HG02981 (cell line): Measurements from ENCODE around the gene KNL1.
"Not testable (repeated sequence)": the region's sequence is repeated elsewhere in the genome, so short reads cannot be mapped to it uniquely, and the experiment has no call there.

Experiments used
- ATAC-seq: cut with Tn5 transposase; IDR thresholded peaks from one replicate; pipeline ENCODE4 v1.9.1; 2021; ENCODE audit warnings: mild to moderate bottlenecking, moderate library complexity; ENCODE audit not compliant: unreplicated experiment

The KNL1 gene

DNA sequence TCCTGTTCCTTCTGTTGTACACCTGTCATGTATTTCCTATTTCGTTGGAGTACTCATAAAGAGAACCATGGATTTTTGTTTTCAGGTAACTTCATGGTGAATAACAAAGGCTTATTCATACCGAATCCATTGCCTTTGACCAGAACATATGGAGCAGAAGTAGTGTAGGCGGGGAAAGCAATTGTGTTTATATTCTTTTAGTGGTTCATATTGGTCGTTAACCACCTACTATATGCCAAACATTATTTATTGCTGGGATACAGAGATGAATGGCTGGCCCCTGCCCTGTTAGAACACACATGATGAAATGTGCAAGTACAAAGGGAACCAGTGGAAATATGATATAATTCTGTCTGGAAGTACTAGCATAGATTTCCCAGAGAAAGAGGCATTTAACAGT lies 15.2 kb upstream of the KNL1 start:
- ATAC-seq = no peak

DNA sequence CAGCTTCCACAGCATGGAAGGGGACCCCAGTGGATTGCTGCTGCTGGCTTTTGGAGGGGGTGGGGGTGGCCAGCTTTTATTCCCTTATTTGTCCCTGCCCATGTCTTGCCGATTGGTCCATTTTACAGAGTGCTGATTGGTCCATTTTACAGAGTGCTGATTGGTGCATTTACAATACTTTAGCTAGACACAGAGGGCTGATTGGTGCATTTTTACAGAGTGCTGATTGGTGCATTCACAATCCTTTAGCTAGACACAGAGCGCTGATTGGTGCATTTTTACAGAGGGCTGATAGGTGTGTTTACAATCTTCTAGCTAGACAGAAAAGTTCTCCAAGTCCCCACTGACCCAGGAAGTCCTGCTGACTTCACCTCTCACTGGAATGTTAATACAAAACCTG lies 12.3 kb upstream of the KNL1 start:
- not testable (repeated sequence) for ATAC-seq

DNA sequence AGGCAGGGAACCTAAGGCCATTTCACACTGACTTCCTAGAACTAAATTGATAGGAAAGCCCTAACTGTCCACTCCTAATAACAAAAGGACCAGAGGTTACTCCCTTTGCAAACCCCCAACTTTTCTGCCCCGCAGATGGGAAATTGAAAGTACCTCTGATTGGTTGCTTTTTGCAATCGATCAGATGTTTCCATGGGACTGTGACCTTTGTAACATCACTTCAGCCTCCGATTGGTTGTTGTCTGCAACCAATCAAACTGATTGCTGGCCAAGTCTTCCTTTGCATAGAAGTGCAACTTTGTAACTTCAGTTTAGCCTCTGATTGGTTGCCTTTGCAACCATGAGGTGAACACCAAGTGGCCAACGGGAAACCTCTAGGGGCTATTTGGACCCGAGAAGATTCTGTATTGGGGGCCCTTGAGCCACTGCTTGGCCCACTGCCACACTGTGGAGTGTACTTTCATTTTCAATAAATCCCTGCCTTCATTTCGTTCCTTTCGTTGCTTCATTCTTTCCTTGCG lies 11.3 kb upstream of the KNL1 start:
- no peak for ATAC-seq

DNA sequence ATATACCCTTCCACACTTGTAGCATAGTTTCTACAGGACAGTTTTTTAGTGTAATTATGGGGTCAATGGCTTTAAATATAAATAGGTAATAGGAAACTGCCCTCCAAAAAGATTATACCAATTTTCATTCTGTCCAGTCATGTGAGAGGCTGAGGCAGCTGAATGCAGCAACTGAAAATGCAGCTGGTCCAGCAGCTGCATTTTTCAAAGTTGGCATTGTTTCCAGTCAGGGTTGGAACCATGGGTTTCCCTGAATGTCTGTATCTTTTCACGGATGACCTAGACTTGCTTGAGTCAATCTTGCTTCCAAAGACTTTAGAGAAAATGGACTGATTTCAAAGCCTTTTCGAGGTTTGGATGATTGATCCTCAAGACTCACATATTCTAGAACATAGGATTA lies 9.9 kb upstream of the KNL1 start:
- no peak for ATAC-seq

DNA sequence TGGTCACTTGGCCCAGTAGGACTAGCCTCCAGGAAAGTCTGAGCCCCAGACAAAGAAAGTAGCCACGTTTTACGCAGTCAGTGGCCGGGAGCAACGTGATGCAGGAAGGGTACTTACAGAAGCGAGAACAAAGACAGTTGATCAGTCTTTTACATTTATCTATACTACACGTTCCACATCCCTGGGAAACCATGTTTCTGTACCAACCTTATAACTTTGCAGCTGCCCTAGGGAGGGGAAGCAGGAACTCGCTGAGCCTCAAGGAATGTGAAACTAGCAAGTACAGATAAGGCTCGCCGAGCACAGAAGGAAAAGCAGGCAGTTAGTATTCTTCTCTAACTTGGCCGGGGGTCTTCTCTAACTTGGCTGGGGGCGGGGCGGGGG lies 3.4 kb upstream of the KNL1 start:
- no peak for ATAC-seq

DNA sequence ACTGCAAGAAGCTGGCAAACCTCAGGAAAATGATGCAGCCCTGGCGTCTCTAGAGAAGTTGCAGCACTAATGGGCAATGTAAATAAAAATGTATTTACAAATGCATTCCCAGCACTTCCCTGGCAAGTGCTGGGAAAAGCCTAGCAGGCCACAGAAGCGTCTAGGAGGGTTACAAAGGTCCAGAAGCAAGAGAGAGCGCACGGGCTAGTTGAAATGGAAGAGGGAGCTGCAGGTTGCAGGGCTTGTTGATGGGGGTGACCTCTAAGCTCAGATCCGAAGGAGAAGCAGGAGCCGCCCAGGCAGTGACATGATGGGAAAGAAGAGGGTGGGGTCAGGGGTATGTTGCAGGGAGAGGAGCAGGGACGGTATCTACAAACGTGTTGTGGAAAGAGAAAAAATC lies 2.7 kb upstream of the KNL1 start:
- no peak for ATAC-seq

DNA sequence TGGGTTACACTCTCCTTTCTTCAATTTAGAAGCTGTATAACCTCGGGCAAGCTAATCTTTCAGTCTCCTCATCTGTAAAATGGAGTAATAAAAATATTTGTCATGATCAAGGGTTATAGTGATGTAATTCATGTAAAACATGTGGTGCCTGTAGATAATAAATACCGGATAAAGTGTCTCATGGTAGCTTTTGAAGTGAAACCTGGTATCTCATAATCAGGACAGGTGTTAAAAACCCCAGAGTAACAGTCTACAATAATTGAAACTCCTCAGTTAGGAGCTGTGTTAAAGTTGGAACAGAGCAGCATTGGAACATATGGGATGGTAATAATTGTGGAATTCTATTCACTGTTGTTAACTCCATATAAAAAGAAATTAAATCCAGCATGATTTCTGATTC lies 884 bp upstream of the KNL1 start:
- ATAC-seq = no peak

DNA sequence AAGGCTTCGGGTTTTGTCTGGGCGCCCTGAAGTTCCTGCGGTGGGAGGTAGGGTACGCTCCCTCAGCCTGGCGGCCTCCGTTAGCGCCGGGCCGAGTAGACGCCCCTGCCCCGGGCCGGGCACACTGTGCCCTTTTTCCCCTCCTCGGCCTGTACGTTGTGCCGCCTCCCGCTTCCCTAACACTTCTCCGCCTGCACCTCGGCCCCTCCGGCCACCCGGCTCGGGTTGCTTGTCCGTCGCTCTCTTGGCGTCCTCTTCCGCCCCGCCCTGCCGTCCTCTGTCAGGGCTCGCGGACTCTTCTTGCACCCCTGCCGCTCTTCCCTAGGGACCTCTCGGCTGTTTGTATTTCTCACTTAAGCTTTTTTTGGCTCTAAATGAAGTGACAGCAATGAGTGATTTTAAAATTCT lies 384 bp downstream of the KNL1 start:
- ATAC-seq = peak; percentile 35

DNA sequence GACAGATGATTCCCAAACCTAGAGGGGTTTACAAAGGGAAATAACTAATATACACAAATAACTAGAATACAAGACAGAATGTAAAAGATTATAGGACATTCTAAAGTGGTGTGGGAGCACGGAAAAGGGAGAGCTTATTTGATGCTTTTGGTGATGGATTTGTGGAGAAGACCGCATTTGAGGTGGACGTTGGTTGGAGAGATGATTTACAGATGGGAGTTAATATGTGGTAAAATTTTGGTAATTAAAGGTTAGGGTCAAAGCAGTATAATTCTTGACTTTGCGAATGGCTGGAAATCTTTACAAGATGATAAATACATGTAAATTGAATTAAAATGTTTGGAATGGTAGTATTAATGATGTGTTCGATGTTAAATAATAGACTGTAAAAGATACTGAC lies 1.2 kb downstream of the KNL1 start:
- no peak for ATAC-seq

DNA sequence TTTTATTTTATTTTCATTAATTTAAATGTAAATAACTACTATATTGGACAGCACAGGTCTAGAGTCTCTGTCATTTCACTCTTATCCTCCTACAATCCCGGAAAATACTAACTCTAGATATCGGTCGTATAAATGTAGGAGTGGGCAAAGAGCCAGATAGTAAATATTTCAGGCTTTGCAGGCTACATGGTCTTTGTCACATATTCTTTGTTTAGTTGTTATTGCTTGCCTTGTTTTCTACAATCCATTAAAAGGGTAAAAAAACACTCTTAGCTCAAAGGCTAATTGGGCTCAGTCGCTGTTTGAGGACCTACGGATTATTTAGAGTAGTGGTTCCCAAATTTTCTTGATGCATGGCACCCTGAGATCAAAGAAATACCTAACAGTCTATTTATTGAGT lies 1.7 kb downstream of the KNL1 start:
- ATAC-seq = no peak

DNA sequence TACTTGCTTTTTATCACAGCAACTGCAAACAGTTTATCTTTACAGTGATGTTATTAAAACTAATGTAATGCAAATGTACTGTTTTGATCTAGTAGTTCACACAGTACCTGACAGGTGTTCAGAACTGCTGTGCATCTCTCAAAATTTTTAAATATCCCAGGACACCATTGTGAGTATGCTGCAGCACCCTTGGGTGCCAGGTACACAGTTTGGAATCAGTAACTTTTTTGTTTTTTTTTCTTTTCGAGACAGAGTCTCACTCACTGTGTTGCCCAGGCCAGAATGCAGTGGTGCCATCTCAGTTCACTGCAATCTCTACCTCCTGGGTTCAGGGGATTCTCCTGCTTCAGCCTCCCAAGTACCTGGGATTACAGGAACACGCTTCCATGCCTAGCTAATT lies 3.0 kb downstream of the KNL1 start:
- no peak for ATAC-seq

DNA sequence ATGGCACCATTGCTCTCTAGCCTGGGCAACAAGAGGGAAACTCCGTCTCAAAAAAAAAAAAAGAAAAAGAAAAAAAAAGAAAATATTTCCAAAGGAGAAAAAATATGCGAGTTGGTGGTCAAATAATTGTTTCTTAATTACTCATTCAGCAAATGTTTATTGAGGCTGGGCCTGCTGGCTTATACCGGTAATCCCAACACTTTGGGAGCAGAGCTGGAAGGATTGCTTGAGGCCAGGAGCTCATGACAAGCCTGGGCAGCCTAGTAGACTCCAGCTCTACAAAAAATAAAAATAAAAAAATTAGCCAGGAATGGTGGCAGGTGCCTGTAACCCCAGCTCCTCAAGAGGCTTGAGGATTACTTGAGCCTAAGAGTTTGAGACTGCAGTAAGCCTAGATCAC lies 4.1 kb downstream of the KNL1 start:
- no peak for ATAC-seq

DNA sequence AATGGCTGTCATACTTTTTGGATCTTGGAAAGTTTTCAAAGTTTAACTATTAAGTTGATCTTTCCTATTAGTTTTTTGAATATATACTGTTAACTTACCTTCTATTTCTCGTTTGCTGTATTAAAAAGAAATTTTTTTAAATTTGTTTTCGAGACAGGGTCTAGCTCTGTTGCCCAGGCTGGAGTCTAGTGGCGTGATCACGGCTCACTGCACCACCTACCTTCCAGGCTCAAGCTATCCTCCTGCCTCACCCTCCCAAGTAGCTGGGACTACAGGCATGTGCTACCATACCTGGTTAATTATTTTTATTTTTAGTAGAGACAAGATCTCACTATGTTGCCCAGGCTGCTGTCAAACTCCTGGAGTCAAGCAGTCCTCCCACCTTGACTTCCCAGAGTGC lies 4.6 kb downstream of the KNL1 start:
- no peak for ATAC-seq

DNA sequence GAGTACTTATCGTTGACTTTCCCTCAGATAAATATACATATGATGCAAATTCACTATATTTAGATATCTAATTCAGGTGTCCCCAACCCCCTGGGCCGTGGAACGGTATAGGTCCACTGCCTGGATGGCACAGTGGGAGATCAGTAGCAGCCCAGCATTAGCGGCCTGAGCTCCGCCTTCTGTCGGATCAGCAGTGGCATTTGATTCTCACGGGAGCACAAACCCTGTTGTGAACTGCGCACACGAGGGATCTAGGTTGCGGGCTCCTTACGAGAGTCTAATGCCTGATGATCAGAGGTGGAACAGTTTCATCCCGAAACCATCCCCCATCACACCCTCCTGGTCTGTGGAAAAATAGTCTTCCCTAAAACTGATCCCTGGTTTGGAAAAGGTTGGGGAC lies 6.9 kb downstream of the KNL1 start:
- no peak for ATAC-seq

DNA sequence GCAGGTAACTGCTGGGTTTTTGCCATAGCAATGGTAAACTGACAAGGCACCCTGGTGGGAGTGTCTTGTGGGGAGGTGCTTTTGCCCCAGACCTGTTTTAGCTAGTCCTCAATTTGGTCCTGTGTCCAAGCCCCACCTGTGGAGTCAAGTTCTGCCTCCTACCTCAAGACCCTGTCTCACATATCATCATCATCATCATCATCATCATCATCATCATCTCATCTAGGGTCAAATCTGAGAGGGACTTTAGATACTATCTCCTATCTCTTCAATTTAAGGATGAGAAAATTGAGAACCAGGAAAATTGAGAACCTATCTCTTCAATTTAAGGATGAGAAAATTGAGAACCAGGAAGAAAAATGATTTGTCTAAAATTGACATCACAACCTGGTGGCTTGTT lies 9.9 kb downstream of the KNL1 start:
- no peak for ATAC-seq

DNA sequence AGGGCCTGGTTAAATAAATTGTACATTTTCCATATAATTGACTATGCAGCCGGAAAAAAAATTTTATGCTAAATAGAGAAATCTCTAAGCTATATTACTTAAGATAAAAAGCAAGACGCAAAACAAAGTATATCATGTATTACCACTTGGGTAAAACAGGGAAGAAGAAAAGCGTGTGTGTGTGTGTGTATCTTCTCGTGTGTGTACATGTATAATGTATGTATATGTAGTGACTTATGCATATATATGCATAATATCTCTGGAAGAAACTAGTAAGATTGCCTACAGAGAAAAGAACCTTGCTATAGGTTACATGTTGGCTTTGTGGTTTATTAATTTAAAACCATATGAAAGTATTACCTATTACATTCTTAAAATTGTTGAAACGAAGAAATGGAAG lies 19.0 kb downstream of the KNL1 start:
- ATAC-seq = no peak

DNA sequence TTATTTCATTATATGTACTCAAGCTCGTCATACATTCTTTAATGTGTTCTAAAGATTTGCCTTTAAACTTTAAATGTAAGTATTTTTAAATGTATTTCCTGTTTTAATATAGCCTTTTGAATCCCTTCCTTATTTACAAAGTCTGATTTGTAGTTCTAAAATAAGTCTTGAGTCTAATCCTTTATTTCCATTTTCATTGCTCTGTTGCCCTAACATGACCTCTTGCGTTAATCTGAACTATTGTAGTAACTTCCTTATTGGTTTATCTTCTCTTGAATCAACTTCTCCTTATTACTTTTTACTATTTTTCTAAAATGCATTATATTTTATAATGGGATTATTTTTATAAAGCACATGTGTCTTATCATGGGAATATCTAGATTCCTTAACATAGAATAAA lies 24.0 kb downstream of the KNL1 start:
- ATAC-seq = no peak

DNA sequence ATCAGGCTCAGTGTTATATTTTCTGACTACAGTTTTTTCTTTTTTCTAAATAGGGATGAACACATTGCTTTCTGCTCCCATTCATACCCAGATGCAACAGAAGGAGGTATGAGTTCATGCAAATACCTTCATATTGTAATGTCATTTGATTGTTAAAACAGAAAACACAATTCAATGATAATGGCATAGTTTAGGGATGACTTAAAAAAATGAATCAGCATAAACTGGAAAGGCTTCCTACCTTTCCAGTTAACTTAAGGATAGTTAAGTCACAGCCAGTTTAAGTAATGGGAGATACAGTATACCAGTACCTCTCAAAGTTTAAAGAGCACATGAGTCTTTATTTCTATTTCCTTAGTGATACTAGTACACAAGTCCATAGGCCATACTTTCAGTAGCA lies 24.9 kb downstream of the KNL1 start:
- no peak for ATAC-seq

DNA sequence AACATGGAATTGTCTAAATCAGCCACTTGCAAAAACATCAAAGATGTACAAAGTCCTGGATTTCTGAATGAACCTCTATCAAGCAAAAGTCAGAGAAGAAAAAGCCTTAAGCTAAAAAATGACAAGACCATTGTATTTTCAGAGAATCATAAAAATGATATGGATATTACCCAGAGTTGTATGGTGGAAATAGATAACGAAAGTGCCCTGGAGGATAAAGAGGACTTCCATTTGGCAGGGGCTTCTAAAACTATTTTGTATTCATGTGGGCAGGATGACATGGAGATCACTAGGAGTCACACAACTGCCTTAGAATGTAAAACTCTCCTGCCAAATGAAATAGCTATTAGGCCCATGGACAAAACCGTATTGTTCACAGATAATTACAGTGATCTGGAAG lies 29.3 kb downstream of the KNL1 start:
- ATAC-seq = no peak

DNA sequence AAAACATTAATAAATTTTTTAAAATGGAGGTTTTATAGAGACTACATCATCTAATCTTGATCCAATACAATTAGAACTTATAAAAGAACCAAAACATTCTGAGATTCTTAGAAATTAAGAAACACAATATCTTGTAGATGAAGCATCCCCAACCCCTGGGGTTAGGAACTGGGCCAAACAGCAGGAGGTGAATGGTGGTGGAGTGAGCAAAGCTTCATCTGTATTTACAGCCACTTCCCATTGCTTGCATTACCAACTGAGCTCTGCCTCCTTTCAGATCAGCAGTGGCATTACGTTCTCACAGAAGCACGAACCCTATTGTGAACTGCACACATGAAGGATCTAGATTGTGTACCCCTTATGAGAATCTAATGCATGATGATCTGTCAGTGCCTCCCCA lies 36.3 kb downstream of the KNL1 start:
- no peak for ATAC-seq

DNA sequence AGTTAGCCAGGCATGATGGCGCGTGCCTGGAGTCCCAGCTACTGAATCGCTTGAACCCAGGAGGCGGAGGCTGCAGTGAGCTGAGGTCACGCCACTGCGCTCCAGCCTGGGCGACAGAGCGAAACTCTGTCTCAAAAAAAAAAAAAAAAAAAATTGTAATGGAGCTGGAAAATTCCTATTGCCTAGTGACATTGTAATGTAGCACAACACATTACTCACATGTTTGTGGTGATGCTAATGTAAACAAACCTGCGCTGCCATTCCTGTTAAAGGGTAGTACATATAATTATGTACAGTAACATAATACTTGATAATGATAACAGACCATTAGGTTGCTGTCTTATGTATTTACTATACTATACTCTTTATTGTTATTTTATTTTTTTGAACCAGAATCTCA lies 39.1 kb downstream of the KNL1 start:
- ATAC-seq = no peak

DNA sequence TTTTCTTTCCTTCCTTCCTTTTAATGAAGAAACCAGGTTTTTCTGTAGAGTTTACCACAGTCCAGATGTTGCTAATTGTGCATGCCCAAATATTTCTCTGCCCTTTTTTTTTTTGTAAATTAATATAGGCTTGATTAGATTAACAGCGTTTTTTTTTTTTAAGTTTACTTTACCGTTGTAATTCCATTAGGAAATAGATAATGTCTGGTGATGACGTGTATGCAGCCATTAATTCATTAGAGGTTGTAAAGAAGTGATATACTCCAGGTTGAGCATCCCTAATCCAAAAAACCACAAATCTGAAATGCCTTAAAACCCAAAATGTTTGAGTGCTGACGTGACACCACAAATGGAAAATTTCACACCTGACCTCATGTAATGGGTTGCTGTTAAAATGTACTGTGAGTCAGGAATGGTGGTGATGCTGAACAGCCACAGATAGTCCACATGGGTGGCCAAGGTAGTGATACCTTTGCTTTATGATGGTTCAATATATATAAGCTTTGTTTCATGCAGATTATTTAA lies 43.2 kb downstream of the KNL1 start:
- ATAC-seq = no peak

DNA sequence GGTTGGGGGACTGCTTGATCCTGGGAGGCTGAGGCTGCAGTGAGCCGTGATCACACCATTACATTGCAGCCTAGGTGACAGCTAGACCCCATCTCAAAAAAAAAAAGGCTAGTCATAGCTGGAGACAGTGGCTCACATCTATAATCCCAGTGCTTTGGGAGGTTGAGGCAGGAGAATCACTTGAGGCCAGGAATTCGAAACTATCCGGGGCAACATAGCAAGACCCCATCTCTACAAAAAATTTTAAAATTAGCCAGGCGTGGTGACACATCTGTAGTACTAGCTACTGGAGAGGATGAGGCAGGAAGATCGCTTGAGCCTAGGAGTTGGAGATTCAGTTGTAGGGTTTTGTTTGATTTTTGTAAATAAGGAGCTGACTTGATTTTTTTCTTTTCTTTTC lies 45.6 kb downstream of the KNL1 start:
- no peak for ATAC-seq

DNA sequence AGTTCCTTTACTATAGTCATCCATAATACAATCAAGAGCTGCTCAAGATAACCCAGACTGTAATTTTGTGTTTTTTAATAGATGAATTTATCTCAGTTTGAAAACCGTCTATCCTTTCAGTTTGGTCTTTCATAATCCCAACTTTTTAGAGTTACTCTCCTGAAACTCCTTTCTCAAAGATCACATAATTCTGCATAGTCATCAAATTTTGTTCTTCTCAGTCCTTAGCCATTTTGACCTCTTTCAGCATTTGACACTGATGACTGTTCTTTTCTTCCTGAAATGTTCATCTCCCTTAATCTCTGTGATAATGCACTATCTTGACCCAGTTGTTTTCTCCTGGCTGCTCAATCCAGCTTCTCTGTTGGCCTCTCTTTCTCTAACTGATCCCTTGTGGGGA lies 53.5 kb downstream of the KNL1 start:
- ATAC-seq = no peak
